ENCODE results near the gene NMB.
"Not testable (repeated sequence)": the region's sequence is repeated elsewhere in the genome, so short reads cannot be mapped to it uniquely, and the experiment has no call there.

Gene NMB

GRCh38 chr15:84654689-84655453 lies 3.1 kb downstream of the NMB start:
- peak; percentile 75 for DNase-seq (ENCODE audit: low spot score)

GRCh38 chr15:84653910-84654688 lies 3.9 kb downstream of the NMB start, which contains the start of gene WDR73:
TSS of gene WDR73 (minus strand) at chr15:84654283. CDS start at chr15:84654274, 9 bp downstream.
- DNase-seq (ENCODE audit: low spot score): peak; percentile 92

GRCh38 chr15:84653584-84653909 lies 4.5 kb downstream of the NMB start:
- no peak for DNase-seq (ENCODE audit: low spot score)

- no peak for DNase-seq (ENCODE audit: low spot score)
These were observed 8.3 kb downstream of the NMB start for GRCh38 chr15:84649706-84650105.

GRCh38 chr15:84648539-84648938 lies 9.5 kb downstream of the NMB start:
- DNase-seq (ENCODE audit: low spot score): no peak

- DNase-seq (ENCODE audit: low spot score): no peak
These were observed 10.3 kb downstream of the NMB start for GRCh38 chr15:84647726-84648125.

GRCh38 chr15:84645997-84646396 lies 12.0 kb downstream of the NMB start:
- no peak for DNase-seq (ENCODE audit: low spot score)

- DNase-seq (ENCODE audit: low spot score): no peak
These were observed 12.5 kb downstream of the NMB start for GRCh38 chr15:84645496-84645895.

- DNase-seq (ENCODE audit: low spot score): no peak
These were observed 14.2 kb downstream of the NMB start for GRCh38 chr15:84643838-84644237.

GRCh38 chr15:84642640-84643039 lies 15.4 kb downstream of the NMB start:
- not testable (repeated sequence) for DNase-seq (ENCODE audit: low spot score)

GRCh38 chr15:84641871-84642270 lies 16.1 kb downstream of the NMB start:
- DNase-seq (ENCODE audit: low spot score): not testable (repeated sequence)

- DNase-seq (ENCODE audit: low spot score): peak; percentile 69
These were observed 19.9 kb downstream of the NMB start for GRCh38 chr15:84638103-84638502.

- DNase-seq (ENCODE audit: low spot score): no peak
These were observed 23.7 kb downstream of the NMB start for GRCh38 chr15:84634228-84634837.

GRCh38 chr15:84633311-84634227 lies 24.4 kb downstream of the NMB start:
- peak; percentile 61 for DNase-seq (ENCODE audit: low spot score)

- DNase-seq (ENCODE audit: low spot score): no peak
These were observed 26.2 kb downstream of the NMB start for GRCh38 chr15:84631706-84632272.

- DNase-seq (ENCODE audit: low spot score): no peak
These were observed 29.0 kb downstream of the NMB start for GRCh38 chr15:84629033-84629432.

- DNase-seq (ENCODE audit: low spot score): no peak
These were observed 32.9 kb downstream of the NMB start for GRCh38 chr15:84625123-84625522.

GRCh38 chr15:84624359-84624758 lies 33.6 kb downstream of the NMB start:
- no peak for DNase-seq (ENCODE audit: low spot score)

GRCh38 chr15:84621358-84621979 lies 36.5 kb downstream of the NMB start:
- no peak for DNase-seq (ENCODE audit: low spot score)

GRCh38 chr15:84620626-84621025 lies 37.4 kb downstream of the NMB start:
- no peak for DNase-seq (ENCODE audit: low spot score)

GRCh38 chr15:84616235-84616634 lies 41.8 kb downstream of the NMB start:
- DNase-seq (ENCODE audit: low spot score): no peak

Measured in HuH-7.5 (cell line).